ENCODE results near the gene NCK2.

Gene NCK2

GRCh38 chr2:105737980-105738657, 6.6 kb upstream of the NCK2 start:
- DNase-seq: no peak

- no peak for DNase-seq
These were observed 6.0 kb upstream of the NCK2 start for GRCh38 chr2:105738658-105739241.

GRCh38 chr2:105739426-105739825, 5.3 kb upstream of the NCK2 start:
- no peak for DNase-seq

- DNase-seq: peak; percentile 35
These were observed 4.7 kb upstream of the NCK2 start for GRCh38 chr2:105739944-105740530.

GRCh38 chr2:105741174-105741573, 3.5 kb upstream of the NCK2 start:
- DNase-seq: no peak

- DNase-seq: no peak
These were observed 3.1 kb upstream of the NCK2 start for GRCh38 chr2:105741617-105742016.

- peak; percentile 82 for DNase-seq
These were observed 412 bp upstream of the NCK2 start for GRCh38 chr2:105744091-105744908.

- peak; percentile 65 for DNase-seq
These were observed 1.7 kb downstream of the NCK2 start for GRCh38 chr2:105746177-105747080.

- no peak for DNase-seq
These were observed 2.7 kb downstream of the NCK2 start for GRCh38 chr2:105747254-105747894.

GRCh38 chr2:105747991-105748390, 3.3 kb downstream of the NCK2 start:
- DNase-seq: no peak

GRCh38 chr2:105748566-105748965, 3.9 kb downstream of the NCK2 start:
- peak; percentile 24 for DNase-seq

- DNase-seq: peak; percentile 21
These were observed 5.1 kb downstream of the NCK2 start for GRCh38 chr2:105749583-105750400.

GRCh38 chr2:105750735-105751134, 6.0 kb downstream of the NCK2 start:
- no peak for DNase-seq

GRCh38 chr2:105751272-105751671, 6.6 kb downstream of the NCK2 start:
- no peak for DNase-seq

- DNase-seq: no peak
These were observed 8.1 kb downstream of the NCK2 start for GRCh38 chr2:105752691-105753358.

GRCh38 chr2:105753380-105753779, 8.7 kb downstream of the NCK2 start:
- DNase-seq: no peak

GRCh38 chr2:105754011-105754410, 9.3 kb downstream of the NCK2 start:
- DNase-seq: no peak

GRCh38 chr2:105754994-105755393, 10.3 kb downstream of the NCK2 start:
- no peak for DNase-seq

GRCh38 chr2:105755895-105756294, 11.2 kb downstream of the NCK2 start:
- DNase-seq: no peak

GRCh38 chr2:105756435-105756834, 11.7 kb downstream of the NCK2 start:
- DNase-seq: no peak
